Stomach (tissue), 9 donors: ENCODE data around the gene SAT1. TPM values are rescaled to one million over a fixed set of nuclear protein-coding genes. Genes with fewer than 3 reads are reported as not detected.

Experiments
- DNase-seq, 2 donors: peaks; one replicate each; pipeline versions ENCODE4 v3.0.0 to v3.0.0-alpha.2; 2013 to 2019
- H3K27ac ChIP-seq, 5 donors: fragments of 200-600 bp in 4 of 5; sonication (generic) in 4 of 5; one replicate each; pipeline ENCODE4 v1.5.1; 2013 to 2019; ENCODE audit warnings: mild to moderate bottlenecking in 1 of 5, moderate library complexity in 1 of 5
- H3K27me3 ChIP-seq, 3 donors: fragments of 200-600 bp; sonication (generic); one replicate each; pipeline ENCODE4 v1.5.1; 2017 to 2019; ENCODE audit warnings: mixed run types in 1 of 3
- H3K36me3 ChIP-seq, 4 donors: fragments of 200-600 bp; sonication (generic); 1 replicate in 3 of 4; 2 replicates in 1 of 4; pipeline ENCODE4 v1.5.1; 2016 to 2019
- H3K4me1 ChIP-seq, 4 donors: fragments of 200-600 bp; sonication (generic); one replicate each; pipeline ENCODE4 v1.5.1; 2016 to 2019
- H3K4me3 ChIP-seq, 4 donors: fragments of 200-600 bp; sonication (generic) in 3 of 4; one replicate each; pipeline ENCODE4 v1.5.1; 2016 to 2019; ENCODE audit warnings: mild to moderate bottlenecking in 1 of 4
- H3K9me3 ChIP-seq, 4 donors: fragments of 200-600 bp; sonication (generic); one replicate each; pipeline ENCODE4 v1.5.1; 2016 to 2019
- CTCF ChIP-seq, 7 experiments: fragments of 450-650 bp in 4 of 7; fragments of 200-600 bp in 3 of 7; sonication (generic) in 3 of 7; IDR thresholded peaks; one replicate each; pipeline ENCODE4 v1.5.1; 2016 to 2019; ENCODE audit warnings: antibody characterized with exemption in 7 of 7, control low read depth in 2 of 7, mild to moderate bottlenecking in 1 of 7
- EP300 ChIP-seq: sonication (generic); formaldehyde crosslinking; IDR thresholded peaks from one replicate; pipeline ENCODE4 v1.6.1; 2017; ENCODE audit warnings: antibody characterized with exemption
- POLR2A ChIP-seq, 4 donors: fragments of 450-650 bp; IDR thresholded peaks; one replicate each; pipeline ENCODE4 v1.6.1; 2016; ENCODE audit warnings: antibody characterized with exemption in 4 of 4, control low read depth in 2 of 4, mild to moderate bottlenecking in 1 of 4, moderate library complexity in 1 of 4
- POLR2AphosphoS5 ChIP-seq, 3 donors: sonication (generic); formaldehyde crosslinking; IDR thresholded peaks; one replicate each; pipeline ENCODE4 v1.6.1; 2016; ENCODE audit warnings: antibody characterized with exemption in 3 of 3
- WGBS, 5 donors: extraction: QIAGEN DNeasy Blood & Tissue Kit in 3 of 5; methylation state at CpG; one replicate each; pipeline versions ENCODE4 v1.1.5 to v1.1.7; 2013 to 2018; 5-methylcytosine and 5-hydroxymethylcytosine counted together
- intact Hi-C: fragments of 100-400 bp; cut with DNase I; formaldehyde crosslinking; loops from one replicate; pipeline ENCODE4 v1.15.1; 2023; ENCODE audit warnings: low total_unique reads
- polyA plus RNA-seq, 3 donors: library from polyadenylated mRNA; stranded (reverse); fragments of 200-250 nt; gene quantifications; one replicate each; pipeline ENCODE4 v1.2.3, GENCODE V29; 2013
- small RNA-seq, 4 donors: library from RNA; depleted of rRNA; stranded (forward); fragments of <200 nt; gene quantifications; one replicate each; pipeline ENCODE3, GENCODE V24; 2016
- total RNA-seq, 5 donors: library from RNA; depleted of rRNA; stranded (reverse); fragments of >200 nt; gene quantifications; one replicate each; pipeline versions ENCODE4 v1.1.0 to v1.2.3, GENCODE V29; 2014 to 2016
- donor health status: healthy with polysubstance abuse.
- donor health status: Bipolar disorder and iron deficiency.
- donor health status: healthy.

The SAT1 gene
- total and polyA plus RNA-seq, 8 donors: 499 to 2,157 (median 1,032) TPM

GRCh38 chrX:23825675-23826074 lies 42.7 kb downstream of the SAT1 start:
- no peaks in the 10 kb centered on the region for H3K9me3 ChIP-seq
- H3K27ac ChIP-seq: no peak overlapping the region
- intact Hi-C loops: no loop called here
- no peak for DNase-seq
- no peaks in the 10 kb centered on the region for H3K36me3 ChIP-seq
- no peak overlapping the region for H3K4me3 ChIP-seq
- H3K4me1 ChIP-seq: no peaks in the 10 kb centered on the region
- no peak for TF ChIP-seq POLR2A (IDR thresholded peaks at IDR 0.05)
- no peak for TF ChIP-seq CTCF (IDR thresholded peaks at IDR 0.05)
- TF ChIP-seq EP300: no peak
- no peak for TF ChIP-seq POLR2AphosphoS5 (IDR thresholded peaks at IDR 0.05)
- H3K27me3 ChIP-seq: no peaks in the 10 kb centered on the region

GRCh38 chrX:23826216-23826615 lies 43.2 kb downstream of the SAT1 start:
- Histone ChIP-seq H3K4me1 (no peaks in the 10 kb centered on the region), H3K9me3 (no peaks in the 10 kb centered on the region), H3K36me3 (no peaks in the 10 kb centered on the region), H3K4me3 (no peak overlapping the region), H3K27ac (no peak overlapping the region), H3K27me3 (no peaks in the 10 kb centered on the region)
- intact Hi-C loops: no loop called here
- WGBS, 5 donors: 69 to 82% (median 76%) methylated on average over 3 of the region's 3 CpGs
- no peak for DNase-seq
- TF ChIP-seq EP300: no peak
- no peak for TF ChIP-seq POLR2AphosphoS5 (IDR thresholded peaks at IDR 0.05)
- no peak for TF ChIP-seq POLR2A (IDR thresholded peaks at IDR 0.05)
- no peak for TF ChIP-seq CTCF (IDR thresholded peaks at IDR 0.05)

- TF ChIP-seq POLR2A (IDR thresholded peaks at IDR 0.05) (no peak), EP300 (no peak), CTCF (IDR thresholded peaks at IDR 0.05) (no peak), POLR2AphosphoS5 (IDR thresholded peaks at IDR 0.05) (no peak)
- H3K27me3 ChIP-seq: no peaks in the 10 kb centered on the region
- no peaks in the 10 kb centered on the region for H3K36me3 ChIP-seq
- H3K4me1 ChIP-seq: no peaks in the 10 kb centered on the region
- H3K27ac ChIP-seq: no peak overlapping the region
- no peak for DNase-seq
- no peaks in the 10 kb centered on the region for H3K9me3 ChIP-seq
- intact Hi-C loops: no loop called here
- no peak overlapping the region for H3K4me3 ChIP-seq
These were observed 43.7 kb downstream of the SAT1 start for GRCh38 chrX:23826653-23827052.

GRCh38 chrX:23828881-23829280 lies 45.9 kb downstream of the SAT1 start:
- Histone ChIP-seq H3K4me1 (no peaks in the 10 kb centered on the region), H3K4me3 (no peak overlapping the region), H3K27me3 (no peaks in the 10 kb centered on the region), H3K27ac (no peak overlapping the region), H3K9me3 (no peaks in the 10 kb centered on the region), H3K36me3 (no peaks in the 10 kb centered on the region)
- WGBS, 5 donors: 73 to 83% (median 81%) methylated on average over 5 of the region's 5 CpGs
- no peak for DNase-seq
- intact Hi-C loops: no loop called here
- TF ChIP-seq POLR2A (IDR thresholded peaks at IDR 0.05): no peak

GRCh38 chrX:23832721-23833120 lies 49.7 kb downstream of the SAT1 start:
- no peak for TF ChIP-seq EP300
- no peak for TF ChIP-seq POLR2AphosphoS5 (IDR thresholded peaks at IDR 0.05)
- TF ChIP-seq POLR2A (IDR thresholded peaks at IDR 0.05): no peak
- TF ChIP-seq CTCF (IDR thresholded peaks at IDR 0.05): no peak
- Histone ChIP-seq H3K36me3 (no peaks in the 10 kb centered on the region), H3K27ac (no peak overlapping the region), H3K9me3 (no peaks in the 10 kb centered on the region), H3K4me3 (no peak overlapping the region), H3K4me1 (no peaks in the 10 kb centered on the region), H3K27me3 (no peaks in the 10 kb centered on the region)
- intact Hi-C loops: no loop called here
- DNase-seq: no peak
- 69 to 85% (median 79%) methylated on average over 1 of the region's 1 CpG for WGBS, 5 donors

Small RNA genes lying within 50 kb of the gene (small RNA-seq; reads per million reads assigned to genes)
- gene RF00019: 0 reads per million in 4 donors

Other genes starting within 250 kb of the SAT1 start
- 100 to 1,000 TPM in 2 of 5 donors, 10 to 100 TPM in 2, 1 to 10 TPM in 1; 8.2 to 143 (median 84.6) TPM for gene PRDX4, start 115.7 kb upstream of the SAT1 start, total RNA-seq
- gene PRDX4, start 115.7 kb upstream of the SAT1 start, polyA plus RNA-seq: 10 to 100 TPM; 41.7 to 84.9 (median 70.8) TPM
- 10 to 100 TPM in 4 of 5 donors, 1 to 10 TPM in 1; 5.4 to 62.6 (median 24.9) TPM for gene ACOT9, start 39.9 kb upstream of the SAT1 start, total RNA-seq
- gene ACOT9, start 39.9 kb upstream of the SAT1 start, polyA plus RNA-seq: 10 to 100 TPM; 18.5 to 27.8 (median 21.6) TPM
- gene APOO, start 124.8 kb downstream of the SAT1 start, total RNA-seq: 10 to 100 TPM in 3 of 5 donors, 1 to 10 TPM in 2; 2.0 to 22.3 (median 12.3) TPM
- 10 to 100 TPM; 16.4 to 29.4 (median 19.4) TPM for gene APOO, start 124.8 kb downstream of the SAT1 start, polyA plus RNA-seq
- not detected for gene CXorf58, start 124.8 kb downstream of the SAT1 start, total RNA-seq
- gene CXorf58, start 124.8 kb downstream of the SAT1 start, polyA plus RNA-seq: under 1 TPM in 1 of 3 donors, not detected in 2; 0.05 TPM
- gene KLHL15, start 244.0 kb downstream of the SAT1 start, total RNA-seq: 10 to 100 TPM in 1 of 5 donors, 1 to 10 TPM in 4; 1.2 to 41.3 (median 6.2) TPM
- gene KLHL15, start 244.0 kb downstream of the SAT1 start, polyA plus RNA-seq: 1 to 10 TPM; 1.1 to 4.5 (median 1.5) TPM